ENCODE results near the gene GNA15.

- TF ChIP-seq CTCF (IDR thresholded peaks at IDR 0.05; ENCODE audit: insufficient read depth, low read length) (no peak), REST (IDR thresholded peaks at IDR 0.05; ENCODE audit: insufficient replicate concordance, low read depth) (no peak), GABPA (IDR thresholded peaks at IDR 0.05; ENCODE audit: low read depth) (no peak)
Measured at GRCh38 chr19:3153286-3154230, 17.7 kb downstream of the GNA15 start.

All from HL-60 (cell line).